HG03196 (cell line): ENCODE measurements around the gene CEACAM19.
"Not testable (repeated sequence)": the region's sequence is repeated elsewhere in the genome, so short reads cannot be mapped to it uniquely, and the experiment has no call there.

Experiments used
- ATAC-seq: cut with Tn5 transposase; IDR thresholded peaks from one replicate; pipeline ENCODE4 v1.9.1; 2021; ENCODE audit not compliant: unreplicated experiment

The CEACAM19 gene

DNA sequence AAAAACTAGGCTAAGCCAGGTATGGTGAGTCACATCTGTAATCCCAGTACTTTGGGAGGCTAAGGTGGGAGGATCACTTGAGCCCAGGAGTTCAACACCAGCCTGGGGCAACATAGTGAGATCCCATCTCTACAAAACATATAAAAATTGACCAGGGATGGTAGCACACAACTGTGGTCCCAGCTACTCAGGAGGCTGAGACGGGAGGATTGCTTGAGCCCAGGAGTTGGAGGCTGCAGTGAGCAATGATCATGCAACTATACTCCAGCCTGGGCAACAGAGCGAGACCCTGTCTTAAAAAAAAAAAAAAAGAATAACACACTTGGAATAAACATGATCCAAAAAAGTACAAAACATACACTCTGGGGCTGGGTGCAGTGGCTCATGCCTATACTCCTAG is 1.3 kb upstream of the CEACAM19 start:
- ATAC-seq: not testable (repeated sequence)

DNA sequence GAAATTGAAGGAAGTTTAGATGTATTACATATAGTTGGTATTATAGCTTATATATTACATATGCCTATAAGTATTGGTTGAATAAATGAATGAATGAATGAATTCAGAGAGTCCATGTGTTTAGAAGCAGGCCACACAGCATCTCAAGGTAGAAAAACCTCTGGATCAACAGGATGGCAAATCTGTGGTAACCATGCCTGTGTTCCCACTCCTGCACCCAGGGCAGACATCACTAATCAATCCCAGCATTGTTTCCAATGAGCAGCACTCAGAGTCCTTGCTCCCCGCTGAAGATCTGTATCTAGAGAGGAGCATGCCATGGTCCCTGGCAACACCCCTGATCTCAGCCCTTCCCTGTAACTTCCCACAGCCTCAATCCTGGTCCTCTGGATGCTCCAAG is 944 bp downstream of the CEACAM19 start:
- ATAC-seq: no peak

DNA sequence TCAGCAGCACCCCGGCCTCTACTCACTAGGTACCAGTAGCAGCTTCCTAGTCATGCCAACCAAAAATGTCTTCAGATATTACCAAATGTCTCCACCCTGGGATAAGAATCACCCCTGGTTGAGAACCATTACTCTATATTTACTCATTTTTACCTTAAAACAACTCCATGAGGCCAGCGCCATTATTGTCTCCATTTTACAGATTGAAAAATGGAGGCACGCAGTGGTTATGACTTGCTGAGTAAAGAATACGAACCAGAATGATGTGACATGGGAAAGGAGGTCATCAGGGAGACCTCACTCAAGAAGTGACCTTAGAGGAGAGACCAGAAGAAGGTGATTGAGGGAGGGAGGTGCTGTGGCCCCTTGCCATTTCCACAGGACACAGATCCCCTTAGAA is 2.2 kb downstream of the CEACAM19 start:
- no peak for ATAC-seq

GRCh38 chr19:44675521-44675920 is 4.2 kb downstream of the CEACAM19 start:
- no peak for ATAC-seq

DNA sequence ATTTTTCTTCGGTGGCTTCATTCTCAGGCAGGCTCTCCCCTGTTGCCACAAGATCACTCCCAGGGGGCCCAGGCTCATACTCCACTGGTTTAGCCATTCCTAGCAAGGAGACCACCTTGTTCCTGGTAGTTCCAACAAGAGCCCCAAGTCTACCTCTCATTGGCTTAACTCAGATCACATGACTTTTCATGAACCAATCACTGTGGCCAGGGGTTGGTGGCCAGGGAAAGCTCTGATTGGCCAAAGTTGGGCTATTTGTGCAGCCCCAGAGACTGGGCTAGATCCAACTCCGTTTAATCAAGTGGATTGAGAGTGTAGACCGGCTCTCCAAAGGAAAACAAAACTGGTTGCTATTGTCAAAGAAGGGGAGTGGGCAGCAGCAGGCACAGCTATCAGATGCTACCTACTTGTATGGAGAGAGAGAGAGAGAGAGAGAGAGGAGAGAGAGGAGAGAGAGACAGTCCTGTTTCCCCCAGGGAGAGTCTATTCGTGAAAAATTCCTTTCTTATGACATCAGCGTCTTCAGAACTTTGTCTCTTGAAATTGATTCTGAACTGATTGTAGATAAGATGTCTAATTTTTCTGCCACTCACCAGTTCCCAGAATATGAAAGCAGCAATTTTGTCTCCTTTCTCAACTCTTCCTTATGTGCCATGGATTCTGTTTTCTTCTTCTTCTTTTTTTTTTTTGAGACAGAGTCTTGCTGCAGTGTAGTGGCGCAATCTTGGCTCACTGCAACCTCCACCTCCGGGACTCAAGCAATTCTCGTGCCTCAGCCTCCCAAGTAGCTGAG is 5.9 kb downstream of the CEACAM19 start:
- ATAC-seq: no peak

DNA sequence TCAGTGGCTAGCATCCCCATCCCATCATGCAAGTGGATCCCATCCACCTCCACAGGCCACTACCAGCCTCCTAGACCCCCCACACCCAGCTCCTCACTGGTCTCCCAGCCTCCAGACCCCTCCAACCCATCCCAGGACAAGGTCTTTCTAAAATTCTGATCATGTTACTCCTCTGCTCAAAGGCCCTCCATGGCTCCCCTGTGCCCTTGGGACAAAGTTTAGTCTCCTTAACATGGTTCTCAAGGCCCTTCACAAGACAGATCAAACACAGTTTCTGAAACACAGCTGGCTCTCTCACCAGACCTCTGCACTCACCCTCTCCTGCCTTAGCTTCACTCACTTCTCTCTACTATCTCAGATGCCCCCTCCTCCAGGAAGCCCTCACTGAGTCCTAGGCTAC is 9.3 kb downstream of the CEACAM19 start:
- no peak for ATAC-seq

DNA sequence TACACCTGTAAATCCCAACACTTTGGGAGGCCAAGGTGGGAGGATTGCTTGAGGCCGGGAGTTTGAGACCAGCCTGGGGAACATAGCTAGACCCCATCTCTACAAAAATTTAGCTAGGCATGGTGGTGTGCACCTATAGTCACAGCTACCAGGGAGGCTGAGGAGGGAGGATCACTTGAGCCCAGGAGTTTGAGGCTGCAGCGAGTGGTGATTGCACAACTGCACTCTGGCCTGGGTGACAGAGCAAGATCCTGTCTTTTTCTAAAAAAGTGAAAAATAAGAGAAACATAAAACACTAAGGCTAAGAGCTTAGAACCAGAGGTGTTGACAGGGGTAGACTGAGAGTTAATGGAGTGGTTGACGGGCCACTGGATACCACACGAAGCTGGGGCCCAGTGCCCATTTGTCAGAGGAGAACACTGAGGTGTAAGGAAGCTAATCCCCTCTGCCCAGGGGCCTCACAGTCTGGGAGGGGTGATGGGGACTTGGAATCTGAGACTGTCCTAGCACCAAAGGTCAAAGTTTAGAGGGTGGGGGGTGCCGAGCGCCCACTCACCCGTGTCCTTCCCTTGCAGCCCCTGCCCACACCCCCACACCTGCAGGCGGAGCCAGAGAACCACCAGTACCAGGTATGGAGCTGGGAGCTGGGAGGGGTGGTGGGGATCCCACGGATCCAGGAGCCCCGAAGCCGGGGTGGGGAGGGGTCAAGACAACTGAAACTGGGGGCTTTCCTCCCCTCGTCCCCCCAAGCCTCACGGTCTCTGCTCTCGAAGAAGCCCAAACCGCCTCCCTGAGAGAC is 10.9 kb downstream of the CEACAM19 start:
- ATAC-seq: no peak

GRCh38 chr19:44682807-44683206 is 11.5 kb downstream of the CEACAM19 start:
- ATAC-seq: no peak

DNA sequence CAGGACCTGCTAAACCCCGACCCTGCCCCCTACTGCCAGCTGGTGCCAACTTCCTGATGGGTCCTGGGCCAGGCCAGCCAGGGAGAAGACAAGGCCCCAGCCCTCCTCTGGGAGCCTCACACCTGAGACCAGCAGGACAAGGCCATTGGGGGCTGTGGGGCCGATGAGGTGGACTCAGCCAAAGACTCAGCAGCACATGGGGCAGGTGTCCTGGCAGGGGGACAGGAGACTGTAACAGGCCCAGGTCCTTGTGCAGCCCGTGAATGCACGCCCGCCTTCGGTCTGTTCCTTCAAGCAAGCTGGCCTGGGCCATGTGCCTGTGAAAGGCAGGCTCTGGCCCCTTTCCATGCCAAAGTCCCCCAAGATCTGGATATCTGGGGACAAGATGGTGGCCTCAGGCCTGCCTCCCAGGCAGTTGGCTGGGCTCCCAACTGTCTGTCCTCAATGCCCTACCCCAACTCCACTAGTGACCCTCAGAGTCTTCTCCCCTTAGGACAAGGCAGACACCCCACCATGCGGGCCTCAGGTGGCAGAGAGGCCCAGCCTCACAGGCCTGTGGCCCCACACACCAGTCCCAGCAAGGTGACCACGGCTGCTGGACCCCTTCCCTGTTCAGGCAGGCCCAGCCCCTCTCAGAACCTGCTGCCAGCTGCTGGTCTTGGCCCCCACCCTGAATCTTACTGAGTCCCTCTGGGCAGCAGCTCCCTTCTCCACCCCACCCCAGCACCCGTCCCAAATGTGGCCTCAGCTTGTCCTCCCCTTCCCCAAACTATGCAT is 12.3 kb downstream of the CEACAM19 start:
- no peak for ATAC-seq

DNA sequence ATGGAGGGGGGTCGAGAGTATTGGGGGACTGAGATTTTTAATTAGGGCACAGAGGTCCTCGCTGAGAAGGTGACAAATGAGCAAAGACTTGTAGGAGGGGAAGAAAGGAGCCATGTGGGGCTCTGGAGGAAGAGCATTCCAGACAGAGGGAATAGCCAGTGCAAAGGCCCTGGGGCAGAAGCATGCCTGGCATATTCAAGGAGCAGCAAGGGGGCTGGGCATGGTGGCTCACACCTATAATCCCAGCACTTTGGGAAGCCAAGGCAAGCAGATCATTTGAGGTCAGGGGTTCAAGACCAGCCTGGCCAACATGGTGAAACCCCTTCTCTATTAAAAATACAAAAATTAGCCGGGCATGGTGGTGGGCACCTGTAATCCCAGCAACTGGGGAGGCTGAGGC is 13.1 kb downstream of the CEACAM19 start:
- not testable (repeated sequence) for ATAC-seq

GRCh38 chr19:44684892-44685863 is 13.9 kb downstream of the CEACAM19 start:
- ATAC-seq: no peak

DNA sequence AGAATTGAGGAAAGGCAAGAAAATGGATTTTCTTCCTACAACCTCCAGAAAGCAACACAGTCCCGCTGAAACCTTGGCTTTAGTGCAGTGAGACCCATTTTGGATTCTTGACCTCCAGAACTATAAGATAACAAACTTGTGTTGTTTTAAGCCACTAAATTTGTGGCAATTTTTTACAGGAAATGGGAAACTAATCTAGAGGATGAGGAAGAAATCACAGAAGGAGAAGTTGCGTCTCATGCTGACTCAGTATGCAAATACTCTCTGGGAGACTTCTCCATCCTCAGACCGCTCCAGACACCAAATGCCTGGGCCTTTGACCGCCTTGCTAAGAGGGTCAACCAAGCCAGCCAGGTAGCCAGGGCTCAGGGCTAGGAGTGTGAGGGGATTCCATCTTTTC is 14.6 kb downstream of the CEACAM19 start:
- ATAC-seq: no peak

- ATAC-seq: no peak
Measured at GRCh38 chr19:44686896-44687295, 15.6 kb downstream of the CEACAM19 start.

- no peak for ATAC-seq
Measured at GRCh38 chr19:44687888-44688287, 16.6 kb downstream of the CEACAM19 start.

- ATAC-seq: no peak
Measured at GRCh38 chr19:44689290-44690130, 18.2 kb downstream of the CEACAM19 start.

- ATAC-seq: no peak
Measured at GRCh38 chr19:44690131-44690440, 18.8 kb downstream of the CEACAM19 start.

DNA sequence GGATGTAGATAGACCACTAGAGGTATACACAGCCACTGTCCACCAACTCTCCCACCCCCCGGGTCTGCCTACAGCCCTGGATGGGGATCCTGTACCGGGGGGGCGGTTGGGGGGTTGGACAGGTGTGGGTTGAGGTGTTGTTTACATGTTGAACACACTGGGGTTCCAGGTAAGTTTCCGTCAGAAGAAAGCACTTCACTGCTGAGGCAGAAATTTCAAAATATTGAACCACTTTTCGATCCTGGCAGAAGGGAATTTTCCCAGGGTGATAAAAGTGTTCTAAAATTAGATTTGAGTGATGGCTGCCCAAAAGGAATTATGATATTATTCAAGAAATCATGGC is 21.1 kb downstream of the CEACAM19 start:
- peak; percentile 14 for ATAC-seq

DNA sequence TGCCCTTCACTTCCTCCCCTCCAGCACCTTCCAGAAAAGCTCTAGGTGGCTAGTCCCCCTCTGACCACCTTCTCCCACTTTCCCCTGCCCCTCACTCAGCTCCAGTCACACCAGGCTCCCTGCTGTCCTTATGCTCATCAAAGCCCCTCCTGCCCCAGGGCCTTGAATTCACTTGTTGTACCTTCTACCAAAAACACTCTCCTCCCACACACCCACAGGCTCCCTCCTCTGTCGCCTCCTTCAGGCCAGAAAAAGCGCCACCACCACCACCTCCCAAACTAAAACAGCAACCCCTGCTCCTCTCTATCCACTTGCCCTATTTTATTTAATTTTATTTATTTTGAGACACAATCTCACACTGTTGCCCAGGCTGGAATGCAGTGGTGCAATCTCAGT is 22.9 kb downstream of the CEACAM19 start:
- no peak for ATAC-seq

- ATAC-seq: no peak
Measured at GRCh38 chr19:44696939-44697669, 25.8 kb downstream of the CEACAM19 start.
